NCI-H2196 treated with DMSO at 0.1 percent for 48 hours (cell line): Measurements from ENCODE around the gene SH2B2.
"Not testable (repeated sequence)": the region's sequence is repeated elsewhere in the genome, so short reads cannot be mapped to it uniquely, and the experiment has no call there.

Experiments
- DNase-seq: peaks from one replicate; lab custom pipeline; 2025; ENCODE audit not compliant: unreplicated experiment; lab: John Stamatoyannopoulos, UW

Gene SH2B2

GRCh38 chr7:102327183-102327582, 40.5 kb downstream of the SH2B2 start:
- DNase-seq = not testable (repeated sequence)

- DNase-seq = not testable (repeated sequence)
These were observed 42.2 kb downstream of the SH2B2 start for GRCh38 chr7:102328863-102329262.

GRCh38 chr7:102329366-102329765, 42.7 kb downstream of the SH2B2 start:
- DNase-seq = not testable (repeated sequence)

GRCh38 chr7:102330666-102331460, 44.2 kb downstream of the SH2B2 start:
- not testable (repeated sequence) for DNase-seq

- DNase-seq = not testable (repeated sequence)
These were observed 48.9 kb downstream of the SH2B2 start for GRCh38 chr7:102335574-102335973.

GRCh38 chr7:102337002-102337401, 50.3 kb downstream of the SH2B2 start:
- not testable (repeated sequence) for DNase-seq

- not testable (repeated sequence) for DNase-seq
These were observed 50.8 kb downstream of the SH2B2 start for GRCh38 chr7:102337420-102337819.

GRCh38 chr7:102340599-102341368, 54.1 kb downstream of the SH2B2 start:
- DNase-seq = not testable (repeated sequence)

GRCh38 chr7:102346983-102347382, 60.3 kb downstream of the SH2B2 start:
- not testable (repeated sequence) for DNase-seq

- not testable (repeated sequence) for DNase-seq
These were observed 69.7 kb downstream of the SH2B2 start, which contains the start of gene SPDYE6 for GRCh38 chr7:102356344-102356743. TSS of gene SPDYE6 (minus strand) at chr7:102356444. CDS start at chr7:102356023, 421 bp downstream.

GRCh38 chr7:102363549-102364393, 77.1 kb downstream of the SH2B2 start:
- DNase-seq = peak; percentile 90

- DNase-seq = not testable (repeated sequence)
These were observed 77.8 kb downstream of the SH2B2 start for GRCh38 chr7:102364394-102364886.

- DNase-seq = not testable (repeated sequence)
These were observed 78.7 kb downstream of the SH2B2 start for GRCh38 chr7:102365390-102365789.

GRCh38 chr7:102370038-102370437, 83.4 kb downstream of the SH2B2 start:
- not testable (repeated sequence) for DNase-seq
